ENCODE measurements around the gene PODN.

The PODN gene

DNA sequence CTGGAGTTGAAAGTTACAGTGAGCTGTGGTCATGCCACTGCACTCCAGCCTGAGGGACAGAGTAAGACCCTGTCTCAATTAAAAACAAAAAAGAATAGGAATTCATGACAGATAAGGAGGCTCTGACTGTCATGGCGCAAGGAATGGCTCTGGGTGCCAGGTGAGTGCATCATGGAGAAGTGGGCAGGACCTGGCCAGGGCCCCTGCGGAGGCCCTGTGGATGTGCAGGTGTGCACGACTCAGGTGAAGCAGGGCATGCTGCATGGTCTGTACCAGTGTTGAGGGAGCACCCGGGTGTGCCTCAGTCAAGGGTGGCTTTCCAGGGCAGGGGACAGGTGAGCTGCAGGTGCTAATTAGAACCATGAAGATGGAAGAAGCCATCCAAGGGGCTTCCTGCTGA is 66.4 kb downstream of the PODN start:
- no peak overlapping the region for H3K4me3 ChIP-seq (ENCODE audit: control insufficient read depth, low read depth, low read length)
- no peak for DNase-seq (ENCODE audit: low read depth)
- no peak for TF ChIP-seq CTCF (IDR thresholded peaks at IDR 0.05; ENCODE audit: control insufficient read depth, insufficient read depth, low read depth, low read length, missing control alignments)

DNA sequence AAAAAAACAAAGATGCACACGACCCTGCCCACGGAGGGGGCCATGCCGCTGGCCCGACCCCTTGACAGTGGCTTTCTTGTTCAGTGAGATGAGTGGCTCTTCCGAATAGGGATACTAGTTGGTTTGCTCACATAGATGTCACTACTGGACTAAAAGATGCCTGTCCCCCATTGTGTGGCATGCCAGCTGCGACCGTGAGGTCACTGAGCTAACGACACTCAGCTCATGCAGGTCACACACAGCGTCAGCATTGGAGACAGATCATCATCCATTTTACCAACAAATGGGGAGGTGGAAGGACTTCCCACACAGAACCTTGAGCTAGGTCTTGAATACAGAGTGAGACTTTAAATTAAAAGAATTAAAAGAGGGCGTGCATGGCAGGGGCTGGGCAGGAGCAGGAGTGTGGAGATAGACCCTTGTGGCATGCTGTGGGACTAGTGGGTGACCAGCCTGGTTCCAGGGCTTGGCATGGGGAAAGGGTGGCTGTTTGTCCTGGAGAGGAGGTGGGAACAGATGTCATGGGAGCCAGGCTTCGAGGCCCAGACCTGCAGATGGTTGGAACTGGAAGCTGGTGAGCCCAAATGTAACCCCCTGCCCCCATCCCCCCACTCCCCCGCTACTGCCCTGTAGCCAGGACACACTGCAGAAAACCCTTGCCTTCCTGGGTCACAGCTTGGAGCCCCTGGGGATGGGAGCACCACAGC is 68.0 kb downstream of the PODN start:
- DNase-seq (ENCODE audit: low read depth): no peak
- H3K4me3 ChIP-seq (ENCODE audit: control insufficient read depth, low read depth, low read length): no peak overlapping the region
- no peak for TF ChIP-seq CTCF (IDR thresholded peaks at IDR 0.05; ENCODE audit: control insufficient read depth, insufficient read depth, low read depth, low read length, missing control alignments)

- no peak for DNase-seq (ENCODE audit: low read depth)
- no peak overlapping the region for H3K4me3 ChIP-seq (ENCODE audit: control insufficient read depth, low read depth, low read length)
- no peak for TF ChIP-seq CTCF (IDR thresholded peaks at IDR 0.05; ENCODE audit: control insufficient read depth, insufficient read depth, low read depth, low read length, missing control alignments)
Observed at GRCh38 chr1:53130598-53130877, 68.5 kb downstream of the PODN start.

DNA sequence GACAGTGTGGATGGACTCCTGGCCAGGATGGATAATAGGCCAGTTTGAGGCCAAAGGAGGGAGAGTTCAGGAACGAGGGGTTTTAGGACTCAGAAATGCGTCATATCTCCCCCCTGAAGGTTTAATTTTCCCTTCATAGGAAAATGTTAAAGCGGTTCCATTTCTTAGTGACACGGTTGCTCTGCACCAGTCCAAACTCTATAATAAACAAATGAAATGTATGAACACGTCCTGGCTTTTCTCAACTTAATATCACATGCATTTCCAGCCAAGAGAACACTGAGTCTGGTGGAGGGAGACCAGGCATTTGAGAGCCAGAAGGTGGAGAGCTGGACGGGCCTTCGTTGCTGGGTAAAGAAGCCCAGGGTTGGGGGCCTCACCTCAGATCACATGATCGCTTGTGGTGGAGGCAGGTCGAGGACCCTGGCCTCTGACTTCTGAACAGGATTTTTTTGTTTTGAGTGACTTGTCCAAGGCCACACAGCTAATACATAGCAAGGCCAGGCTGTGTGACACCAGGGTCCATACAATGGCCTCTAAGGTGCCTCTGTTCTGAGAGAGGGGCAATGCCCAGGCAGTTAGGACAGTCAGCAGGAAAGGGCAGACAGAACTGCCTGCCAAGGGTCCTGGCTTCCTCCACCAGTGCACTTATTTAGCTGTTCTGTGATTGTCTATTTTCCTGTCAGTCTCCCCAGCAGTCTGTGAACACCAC is 69.0 kb downstream of the PODN start:
- TF ChIP-seq CTCF (IDR thresholded peaks at IDR 0.05; ENCODE audit: control insufficient read depth, insufficient read depth, low read depth, low read length, missing control alignments): no peak
- no peak overlapping the region for H3K4me3 ChIP-seq (ENCODE audit: control insufficient read depth, low read depth, low read length)
- no peak for DNase-seq (ENCODE audit: low read depth)

- H3K4me3 ChIP-seq (ENCODE audit: control insufficient read depth, low read depth, low read length): no peak overlapping the region
- no peak for TF ChIP-seq CTCF (IDR thresholded peaks at IDR 0.05; ENCODE audit: control insufficient read depth, insufficient read depth, low read depth, low read length, missing control alignments)
- DNase-seq (ENCODE audit: low read depth): no peak
Observed at GRCh38 chr1:53131590-53131938, 69.6 kb downstream of the PODN start.

- DNase-seq (ENCODE audit: low read depth): no peak
- H3K4me3 ChIP-seq (ENCODE audit: control insufficient read depth, low read depth, low read length): no peak overlapping the region
- TF ChIP-seq CTCF (IDR thresholded peaks at IDR 0.05; ENCODE audit: control insufficient read depth, insufficient read depth, low read depth, low read length, missing control alignments): no peak
Observed at GRCh38 chr1:53132176-53132575, 70.2 kb downstream of the PODN start.
